Neuronal stem cell (in vitro differentiated cells): Measurements from ENCODE around the gene SGTA.

Experiments used
- DNase-seq: peaks from one replicate; pipeline ENCODE4 v3.0.0-alpha.2; 2013; ENCODE audit warnings: low spot score
- H2AFZ ChIP-seq: one replicate; pipeline ENCODE4 v1.6.1; 2013; ENCODE audit warnings: mild to moderate bottlenecking, low read length, inconsistent platforms
- H2AK5ac ChIP-seq: 2 replicates; pipeline ENCODE4 v1.6.1; 2013; ENCODE audit warnings: low read depth, mild to moderate bottlenecking, inconsistent platforms, low read length, moderate library complexity, mixed read lengths
- H2BK120ac ChIP-seq: 2 replicates; pipeline ENCODE4 v1.6.1; 2013; ENCODE audit warnings: low read depth, mild to moderate bottlenecking, inconsistent platforms, low read length, moderate library complexity, mixed read lengths
- H2BK12ac ChIP-seq: one replicate; pipeline ENCODE4 v1.6.1; 2013; ENCODE audit warnings: low read length, inconsistent platforms
- H2BK15ac ChIP-seq: 2 replicates; pipeline ENCODE4 v1.6.1; 2013; ENCODE audit warnings: mild to moderate bottlenecking, low read length, inconsistent platforms, mixed read lengths
- H2BK5ac ChIP-seq: one replicate; pipeline ENCODE4 v1.6.1; 2013; ENCODE audit warnings: inconsistent platforms, mild to moderate bottlenecking, low read length, moderate library complexity
- H3K14ac ChIP-seq: one replicate; pipeline ENCODE4 v1.6.1; 2013; ENCODE audit warnings: low read length, inconsistent platforms
- H3K18ac ChIP-seq: 2 replicates; pipeline ENCODE4 v1.6.1; 2013; ENCODE audit warnings: low read length, inconsistent platforms
- H3K23ac ChIP-seq: 2 replicates; pipeline ENCODE4 v1.6.1; 2013; ENCODE audit warnings: low read depth, mild to moderate bottlenecking, mixed read lengths, low read length, inconsistent platforms; ENCODE audit not compliant: poor library complexity
- H3K27ac ChIP-seq: replicated peaks from 3 replicates; pipeline ENCODE4 v1.5.1; 2013; ENCODE audit warnings: low read length, inconsistent platforms
- H3K27me3 ChIP-seq, 3 experiments: 2 replicates each; pipeline ENCODE4 v1.6.1; 2013; ENCODE audit warnings: low read length in 3 of 3, mild to moderate bottlenecking in 2 of 3, inconsistent platforms in 1 of 3, low read depth in 1 of 3, mixed read lengths in 1 of 3, moderate library complexity in 1 of 3; ENCODE audit not compliant: control insufficient read depth in 3 of 3, insufficient read depth in 3 of 3
- H3K36me3 ChIP-seq, 2 donors: replicated peaks in 1 of 2; 2 replicates each; pipeline ENCODE4 v1.6.1; 2013; ENCODE audit warnings: low read length in 2 of 2; ENCODE audit not compliant: control insufficient read depth in 2 of 2, insufficient read depth in 2 of 2
- H3K4ac ChIP-seq: 2 replicates; pipeline ENCODE4 v1.6.1; 2013; ENCODE audit warnings: inconsistent platforms, mild to moderate bottlenecking, low read length, moderate library complexity
- H3K4me1 ChIP-seq, 2 donors: 1 replicate in 1 of 2; 2 replicates in 1 of 2; pipeline ENCODE4 v1.6.1; 2013; ENCODE audit warnings: low read length in 2 of 2, low read depth in 1 of 2; ENCODE audit not compliant: control insufficient read depth in 2 of 2, insufficient read depth in 1 of 2
- H3K4me2 ChIP-seq: one replicate; pipeline ENCODE4 v1.6.1; 2013; ENCODE audit warnings: mild to moderate bottlenecking, low read length, inconsistent platforms; ENCODE audit not compliant: insufficient read depth, poor library complexity, severe bottlenecking
- H3K4me3 ChIP-seq, 2 donors: 2 replicates each; pipeline ENCODE4 v1.5.1; 2013; ENCODE audit warnings: low read length in 2 of 2, mild to moderate bottlenecking in 2 of 2, inconsistent platforms in 1 of 2, moderate library complexity in 1 of 2
- H3K79me1 ChIP-seq: one replicate; pipeline ENCODE4 v1.6.1; 2013; ENCODE audit warnings: low read depth, mild to moderate bottlenecking, inconsistent platforms, low read length, moderate library complexity
- H3K9ac ChIP-seq: one replicate; pipeline ENCODE4 v1.6.1; 2013; ENCODE audit warnings: mild to moderate bottlenecking, low read depth, low read length, inconsistent platforms; ENCODE audit not compliant: poor library complexity
- H3K9me3 ChIP-seq, 2 donors: replicated peaks in 1 of 2; 2 replicates each; pipeline versions ENCODE3 to v1.6.1; 2013; ENCODE audit warnings: low read length in 2 of 2, mild to moderate bottlenecking in 2 of 2, inconsistent platforms in 1 of 2, low read depth in 1 of 2, mixed read lengths in 1 of 2, moderate library complexity in 1 of 2; ENCODE audit not compliant: control insufficient read depth in 2 of 2, insufficient read depth in 1 of 2
- H4K8ac ChIP-seq: one replicate; pipeline ENCODE4 v1.6.1; 2013; ENCODE audit warnings: low read depth, mild to moderate bottlenecking, inconsistent platforms, low read length, moderate library complexity
- H4K91ac ChIP-seq: one replicate; pipeline ENCODE4 v1.6.1; 2013; ENCODE audit warnings: low read length, low read depth, mild to moderate bottlenecking, inconsistent platforms; ENCODE audit not compliant: poor library complexity
- WGBS, 2 donors: extraction: QIAGEN DNeasy Blood & Tissue Kit; methylation state at CpG; one replicate each; pipeline ENCODE4 v1.1.7; 2013; ENCODE audit warnings: missing lambda C conversion rate in 2 of 2, mixed read lengths in 1 of 2; ENCODE audit not compliant: insufficient read length in 2 of 2, insufficient replicate concordance in 1 of 2; ENCODE audit errors: extremely low coverage in 2 of 2; 5-methylcytosine and 5-hydroxymethylcytosine counted together

Gene SGTA

GRCh38 chr19:2777952-2778683 lies 5.0 kb downstream of the SGTA start:
- peaks cover 15 to 54% of the 10 kb centered on the region in 2 donors for H3K36me3 ChIP-seq
- H4K8ac ChIP-seq = no peak overlapping the region
- H3K79me1 ChIP-seq = peaks cover 27% of the 10 kb centered on the region
- H4K91ac ChIP-seq = no peak overlapping the region
- no peak overlapping the region for H3K4me3 ChIP-seq
- no peak overlapping the region for H2BK12ac ChIP-seq
- DNase-seq = no peak
- no peak overlapping the region for H2BK5ac ChIP-seq
- H3K18ac ChIP-seq = no peak overlapping the region
- H3K4me1 ChIP-seq = peaks cover 7 to 8% of the 10 kb centered on the region in 2 donors
- no peak overlapping the region for H3K4me2 ChIP-seq
- no peak overlapping the region for H2AK5ac ChIP-seq
- no peaks in the 10 kb centered on the region for H3K9me3 ChIP-seq
- no peak overlapping the region for H3K9ac ChIP-seq
- WGBS, 2 donors = no CpG with 5 or more reads among the region's 19 CpGs
- H3K14ac ChIP-seq = no peak overlapping the region
- H3K27me3 ChIP-seq = no peaks in the 10 kb centered on the region
- no peak overlapping the region for H3K4ac ChIP-seq
- no peak overlapping the region for H2AFZ ChIP-seq
- no peak overlapping the region for H2BK15ac ChIP-seq
- no peak overlapping the region for H3K23ac ChIP-seq
- no peak overlapping the region for H3K27ac ChIP-seq
- H2BK120ac ChIP-seq = no peak overlapping the region

- no peak overlapping the region for H3K27ac ChIP-seq
- no peaks in the 10 kb centered on the region for H3K27me3 ChIP-seq
- H3K14ac ChIP-seq = no peak overlapping the region
- H3K4me3 ChIP-seq = no peak overlapping the region
- H3K4ac ChIP-seq = no peak overlapping the region
- no peak overlapping the region for H4K91ac ChIP-seq
- H2BK12ac ChIP-seq = no peak overlapping the region
- no peak overlapping the region for H2BK120ac ChIP-seq
- no peak overlapping the region for H2AFZ ChIP-seq
- H3K23ac ChIP-seq = no peak overlapping the region
- no peak overlapping the region for H4K8ac ChIP-seq
- WGBS, 2 donors = no CpG with 5 or more reads among the region's 29 CpGs
- H3K9ac ChIP-seq = no peak overlapping the region
- H3K9me3 ChIP-seq = no peaks in the 10 kb centered on the region
- no peak overlapping the region for H3K18ac ChIP-seq
- no peak overlapping the region for H2BK15ac ChIP-seq
- H2AK5ac ChIP-seq = no peak overlapping the region
- H3K4me2 ChIP-seq = no peak overlapping the region
- H2BK5ac ChIP-seq = no peak overlapping the region
- H3K36me3 ChIP-seq = peaks cover 15 to 48% of the 10 kb centered on the region in 2 donors
- no peak for DNase-seq
- peaks cover 36% of the 10 kb centered on the region for H3K79me1 ChIP-seq
- no peaks in the 10 kb centered on the region for H3K4me1 ChIP-seq
These were observed 7.3 kb downstream of the SGTA start for GRCh38 chr19:2775556-2776430.

GRCh38 chr19:2774953-2775555 lies 8.0 kb downstream of the SGTA start:
- H3K4me3 ChIP-seq = no peak overlapping the region
- no peak overlapping the region for H3K27ac ChIP-seq
- no peak overlapping the region for H2AFZ ChIP-seq

More at GRCh38 chr19:2774953-2775555, 8.0 kb downstream of the SGTA start:
- DNase-seq = no peak
- no peak overlapping the region for H3K23ac ChIP-seq
- no peak overlapping the region for H2BK12ac ChIP-seq
- H3K79me1 ChIP-seq = peaks cover 42% of the 10 kb centered on the region
- H3K9me3 ChIP-seq = no peaks in the 10 kb centered on the region
- no peak overlapping the region for H2BK120ac ChIP-seq
- H3K4me1 ChIP-seq = no peaks in the 10 kb centered on the region
- H3K14ac ChIP-seq = no peak overlapping the region
- no peaks in the 10 kb centered on the region for H3K27me3 ChIP-seq
- no peak overlapping the region for H3K4me2 ChIP-seq
- H3K18ac ChIP-seq = no peak overlapping the region
- H2AK5ac ChIP-seq = no peak overlapping the region
- WGBS, 2 donors = no CpG with 5 or more reads among the region's 24 CpGs
- H4K8ac ChIP-seq = no peak overlapping the region
- H3K4ac ChIP-seq = no peak overlapping the region
- H2BK15ac ChIP-seq = no peak overlapping the region
- H4K91ac ChIP-seq = no peak overlapping the region
- H2BK5ac ChIP-seq = no peak overlapping the region
- peaks cover 16 to 47% of the 10 kb centered on the region in 2 donors for H3K36me3 ChIP-seq
- H3K9ac ChIP-seq = no peak overlapping the region
